Measurements from ENCODE around the gene MYCN.
"Not testable (repeated sequence)": the region's sequence is repeated elsewhere in the genome, so short reads cannot be mapped to it uniquely, and the experiment has no call there.

Gene MYCN

GRCh38 chr2:15939854-15940660, at the start of gene MYCN:
MYCN (plus strand) TSS chr2:15940550; CDS start chr2:15942065, 1,515 bp downstream.
- DNase-seq: no peak

GRCh38 chr2:15890936-15891905, 49.1 kb upstream of the MYCN start:
- no peak for DNase-seq

GRCh38 chr2:15892151-15892880, 48.0 kb upstream of the MYCN start:
- no peak for DNase-seq

GRCh38 chr2:15893085-15893484, 47.3 kb upstream of the MYCN start:
- DNase-seq: no peak

GRCh38 chr2:15893689-15894480, 46.5 kb upstream of the MYCN start:
- DNase-seq: no peak

GRCh38 chr2:15894481-15895144, 45.7 kb upstream of the MYCN start:
- DNase-seq: no peak

- no peak for DNase-seq
These were observed 44.5 kb upstream of the MYCN start for GRCh38 chr2:15895615-15896469.

- DNase-seq: no peak
These were observed 43.5 kb upstream of the MYCN start for GRCh38 chr2:15896859-15897258.

GRCh38 chr2:15897431-15898098, 42.8 kb upstream of the MYCN start:
- no peak for DNase-seq

GRCh38 chr2:15899327-15899612, 41.1 kb upstream of the MYCN start:
- no peak for DNase-seq

- DNase-seq: no peak
These were observed 40.4 kb upstream of the MYCN start for GRCh38 chr2:15899751-15900493.

- DNase-seq: no peak
These were observed 39.1 kb upstream of the MYCN start for GRCh38 chr2:15901095-15901807.

- no peak for DNase-seq
These were observed 38.6 kb upstream of the MYCN start for GRCh38 chr2:15901808-15902130.

- DNase-seq: not testable (repeated sequence)
These were observed 36.4 kb upstream of the MYCN start for GRCh38 chr2:15903910-15904309.

- DNase-seq: no peak
These were observed 35.1 kb upstream of the MYCN start for GRCh38 chr2:15905267-15905645.

GRCh38 chr2:15905986-15906491, 34.3 kb upstream of the MYCN start:
- no peak for DNase-seq

GRCh38 chr2:15906778-15907177, 33.6 kb upstream of the MYCN start:
- DNase-seq: no peak

GRCh38 chr2:15907461-15908324, 32.7 kb upstream of the MYCN start:
- DNase-seq: no peak

Measured in SIG-M5 (cell line).